HL-60 (cell line): Measurements from ENCODE around the gene TSSK6.

Experiments
- DNase-seq, 2 experiments: peaks; one replicate each; pipeline ENCODE4 v3.0.0-alpha.2; 2010 to 2020; ENCODE audit warnings: low read depth in 1 of 2, low spot score in 1 of 2
- H3K27ac ChIP-seq: fragments of 250-450 bp; sonication (Bioruptor Pico); replicated peaks from 2 replicates; pipeline ENCODE4 v1.5.1; 2020; ENCODE audit warnings: mild to moderate bottlenecking, moderate library complexity
- H3K27me3 ChIP-seq: fragments of 250-450 bp; sonication (Bioruptor Pico); 2 replicates; pipeline ENCODE4 v1.5.1; 2021; ENCODE audit warnings: mild to moderate bottlenecking, moderate library complexity; ENCODE audit not compliant: insufficient read depth, poor library complexity, severe bottlenecking
- H3K4me3 ChIP-seq: replicated peaks from 2 replicates; pipeline ENCODE4 v1.5.1; 2011; ENCODE audit warnings: mild to moderate bottlenecking, control low read depth, low read length; ENCODE audit not compliant: insufficient read depth
- GABPA ChIP-seq: IDR thresholded peaks from 2 replicates; pipeline ENCODE4 v1.6.1; 2012; ENCODE audit warnings: low read depth
- POLR2AphosphoS5 ChIP-seq: IDR thresholded peaks from 2 replicates; pipeline ENCODE4 v1.6.1; 2012; ENCODE audit warnings: low read depth
- SPI1 ChIP-seq: IDR thresholded peaks from 2 replicates; pipeline ENCODE4 v1.6.1; 2012; ENCODE audit warnings: low read depth, mild to moderate bottlenecking, borderline replicate concordance
- TF ChIP-seq, protein P1 (sequence below): IDR thresholded peaks from 2 replicates; pipeline ENCODE4 v1.6.1; 2012; ENCODE audit warnings: low read depth; ENCODE audit not compliant: insufficient replicate concordance
- TF ChIP-seq, protein P2 (sequence below): IDR thresholded peaks from one replicate; pipeline ENCODE4 v1.5.1; 2011; ENCODE audit warnings: low read length, control low read depth, inconsistent platforms; ENCODE audit not compliant: insufficient read depth

TSSK6 gene

DNA sequence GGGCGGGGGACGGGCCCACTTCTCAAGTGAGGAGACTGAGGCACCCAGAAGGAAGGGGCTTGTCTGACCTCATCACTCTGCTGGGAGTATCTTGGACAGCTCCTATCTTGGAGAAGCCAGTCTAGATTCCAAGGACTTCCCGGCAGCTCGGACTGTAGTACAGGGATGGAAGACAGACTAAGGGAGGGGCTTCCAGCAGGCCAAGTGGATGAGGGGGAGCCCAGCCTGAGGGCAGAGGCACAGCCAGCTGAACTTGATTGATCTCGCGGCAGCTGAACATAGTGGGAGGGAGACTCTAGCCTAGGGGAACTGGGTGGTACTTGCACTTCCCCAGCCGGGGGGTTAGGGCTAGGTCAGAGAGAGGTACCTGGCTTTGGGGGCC, 23.4 kb upstream of the TSSK6 start:
- no peak overlapping the region for H3K4me3 ChIP-seq
- TF ChIP-seq SPI1: no peak
- TF ChIP-seq, protein P1, sequence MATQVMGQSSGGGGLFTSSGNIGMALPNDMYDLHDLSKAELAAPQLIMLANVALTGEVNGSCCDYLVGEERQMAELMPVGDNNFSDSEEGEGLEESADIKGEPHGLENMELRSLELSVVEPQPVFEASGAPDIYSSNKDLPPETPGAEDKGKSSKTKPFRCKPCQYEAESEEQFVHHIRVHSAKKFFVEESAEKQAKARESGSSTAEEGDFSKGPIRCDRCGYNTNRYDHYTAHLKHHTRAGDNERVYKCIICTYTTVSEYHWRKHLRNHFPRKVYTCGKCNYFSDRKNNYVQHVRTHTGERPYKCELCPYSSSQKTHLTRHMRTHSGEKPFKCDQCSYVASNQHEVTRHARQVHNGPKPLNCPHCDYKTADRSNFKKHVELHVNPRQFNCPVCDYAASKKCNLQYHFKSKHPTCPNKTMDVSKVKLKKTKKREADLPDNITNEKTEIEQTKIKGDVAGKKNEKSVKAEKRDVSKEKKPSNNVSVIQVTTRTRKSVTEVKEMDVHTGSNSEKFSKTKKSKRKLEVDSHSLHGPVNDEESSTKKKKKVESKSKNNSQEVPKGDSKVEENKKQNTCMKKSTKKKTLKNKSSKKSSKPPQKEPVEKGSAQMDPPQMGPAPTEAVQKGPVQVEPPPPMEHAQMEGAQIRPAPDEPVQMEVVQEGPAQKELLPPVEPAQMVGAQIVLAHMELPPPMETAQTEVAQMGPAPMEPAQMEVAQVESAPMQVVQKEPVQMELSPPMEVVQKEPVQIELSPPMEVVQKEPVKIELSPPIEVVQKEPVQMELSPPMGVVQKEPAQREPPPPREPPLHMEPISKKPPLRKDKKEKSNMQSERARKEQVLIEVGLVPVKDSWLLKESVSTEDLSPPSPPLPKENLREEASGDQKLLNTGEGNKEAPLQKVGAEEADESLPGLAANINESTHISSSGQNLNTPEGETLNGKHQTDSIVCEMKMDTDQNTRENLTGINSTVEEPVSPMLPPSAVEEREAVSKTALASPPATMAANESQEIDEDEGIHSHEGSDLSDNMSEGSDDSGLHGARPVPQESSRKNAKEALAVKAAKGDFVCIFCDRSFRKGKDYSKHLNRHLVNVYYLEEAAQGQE: no peak
- H3K27ac ChIP-seq: no peak overlapping the region
- DNase-seq: no peak
- H3K27me3 ChIP-seq: no peaks in the 10 kb centered on the region

DNA sequence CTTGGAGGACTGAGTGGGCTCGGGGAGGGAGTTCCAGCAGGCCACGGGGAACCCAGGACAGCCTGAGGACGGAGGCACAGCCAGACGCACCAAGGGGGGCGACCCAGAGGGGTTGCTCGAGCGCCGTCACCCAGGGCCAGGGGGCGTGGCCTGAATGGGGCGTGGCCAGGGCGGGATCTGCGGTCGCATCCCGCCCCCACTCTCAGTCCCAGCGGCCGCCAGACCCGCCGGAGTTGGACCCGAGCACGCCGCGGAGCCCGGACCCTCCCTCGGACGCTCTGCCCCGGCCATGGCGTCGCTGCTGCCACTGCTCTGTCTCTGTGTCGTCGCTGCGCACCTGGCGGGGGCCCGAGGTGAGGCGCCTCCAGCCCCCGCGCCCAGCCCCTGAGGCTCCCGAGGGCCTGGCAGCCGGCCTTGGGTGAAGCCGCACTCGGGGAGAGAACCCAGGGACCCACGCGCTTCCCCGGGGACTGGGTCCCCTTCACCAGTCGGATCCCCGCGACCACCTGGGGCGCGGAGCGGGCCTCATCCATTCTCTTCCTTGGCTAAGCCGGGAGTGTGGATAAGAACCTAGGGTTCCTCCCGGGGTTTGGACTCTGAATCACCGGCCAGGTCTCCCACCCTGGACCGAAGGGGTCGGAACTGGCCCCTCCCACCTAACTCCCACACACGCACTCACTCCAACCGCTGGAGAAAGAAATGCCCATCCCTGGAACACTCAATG, 22.9 kb upstream of the TSSK6 start, which contains the start of gene CILP2:
Gene CILP2, plus strand, starts transcription at position 205 of the 724 bp plus-strand sequence. Its CDS starts 85 bp downstream, at position 290.
- TF ChIP-seq, protein P2, sequence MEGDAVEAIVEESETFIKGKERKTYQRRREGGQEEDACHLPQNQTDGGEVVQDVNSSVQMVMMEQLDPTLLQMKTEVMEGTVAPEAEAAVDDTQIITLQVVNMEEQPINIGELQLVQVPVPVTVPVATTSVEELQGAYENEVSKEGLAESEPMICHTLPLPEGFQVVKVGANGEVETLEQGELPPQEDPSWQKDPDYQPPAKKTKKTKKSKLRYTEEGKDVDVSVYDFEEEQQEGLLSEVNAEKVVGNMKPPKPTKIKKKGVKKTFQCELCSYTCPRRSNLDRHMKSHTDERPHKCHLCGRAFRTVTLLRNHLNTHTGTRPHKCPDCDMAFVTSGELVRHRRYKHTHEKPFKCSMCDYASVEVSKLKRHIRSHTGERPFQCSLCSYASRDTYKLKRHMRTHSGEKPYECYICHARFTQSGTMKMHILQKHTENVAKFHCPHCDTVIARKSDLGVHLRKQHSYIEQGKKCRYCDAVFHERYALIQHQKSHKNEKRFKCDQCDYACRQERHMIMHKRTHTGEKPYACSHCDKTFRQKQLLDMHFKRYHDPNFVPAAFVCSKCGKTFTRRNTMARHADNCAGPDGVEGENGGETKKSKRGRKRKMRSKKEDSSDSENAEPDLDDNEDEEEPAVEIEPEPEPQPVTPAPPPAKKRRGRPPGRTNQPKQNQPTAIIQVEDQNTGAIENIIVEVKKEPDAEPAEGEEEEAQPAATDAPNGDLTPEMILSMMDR: no peak
- no peak for TF ChIP-seq SPI1
- TF ChIP-seq, protein P1: no peak
- no peak for TF ChIP-seq POLR2AphosphoS5
- no peak for TF ChIP-seq GABPA
- DNase-seq: no peak
- Histone ChIP-seq H3K4me3 (no peak within 1 kb of the TSS), H3K27me3 (no peaks in the 10 kb centered on the region), H3K27ac (no peak within 1 kb of the TSS)

- DNase-seq: no peak
- H3K27ac ChIP-seq: no peak overlapping the region
- H3K27me3 ChIP-seq: no peaks in the 10 kb centered on the region
- TF ChIP-seq SPI1: no peak
- no peak for TF ChIP-seq POLR2AphosphoS5
- TF ChIP-seq, protein P1: no peak
- TF ChIP-seq, protein P2: no peak
- TF ChIP-seq GABPA: no peak
- no peak overlapping the region for H3K4me3 ChIP-seq
These were observed 22.0 kb upstream of the TSSK6 start for GRCh38 chr19:19537075-19538048.
